ENCODE results near the gene HSPB3.
"Not testable (repeated sequence)": the region's sequence is repeated elsewhere in the genome, so short reads cannot be mapped to it uniquely, and the experiment has no call there.

The HSPB3 gene

DNA sequence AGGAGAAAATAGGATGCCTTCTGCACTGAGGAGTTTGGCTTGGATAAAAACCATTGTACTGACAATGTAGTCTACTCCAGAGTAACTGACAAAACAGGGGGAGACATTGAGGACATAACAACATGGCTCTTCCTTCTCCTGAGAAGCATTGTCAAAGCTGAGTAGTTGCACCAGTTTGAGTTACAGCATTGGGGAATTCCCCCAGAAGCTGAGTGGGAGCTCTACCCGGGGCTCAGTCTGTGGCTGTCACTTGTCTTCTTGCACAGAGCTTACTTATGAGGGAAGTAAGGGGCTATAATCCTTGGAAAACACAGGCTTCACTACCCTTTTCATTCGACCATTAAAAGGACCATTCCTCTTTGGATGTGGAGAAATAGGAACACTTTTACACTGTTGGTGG, 21.2 kb downstream of the HSPB3 start:
- Histone ChIP-seq H3K27ac (ENCODE audit: insufficient read depth, low read depth, low read length, poor library complexity, severe bottlenecking) (no peak overlapping the region), H3K9me3 (ENCODE audit: control insufficient read depth, low read length) (no peaks in the 10 kb centered on the region), H3K36me3 (ENCODE audit: control insufficient read depth, insufficient read depth, low read length) (no peaks in the 10 kb centered on the region), H3K27me3 (ENCODE audit: control insufficient read depth, insufficient read depth, low read length, poor library complexity, severe bottlenecking) (no peaks in the 10 kb centered on the region), H3K4me3 (ENCODE audit: insufficient read depth, low read depth, low read length) (no peak overlapping the region), H3K4me1 (ENCODE audit: control insufficient read depth, insufficient read depth, low read length) (no peaks in the 10 kb centered on the region)
- 84 to 89% methylated on average over 2 of the region's 2 CpGs for WGBS, 2 experiments

DNA sequence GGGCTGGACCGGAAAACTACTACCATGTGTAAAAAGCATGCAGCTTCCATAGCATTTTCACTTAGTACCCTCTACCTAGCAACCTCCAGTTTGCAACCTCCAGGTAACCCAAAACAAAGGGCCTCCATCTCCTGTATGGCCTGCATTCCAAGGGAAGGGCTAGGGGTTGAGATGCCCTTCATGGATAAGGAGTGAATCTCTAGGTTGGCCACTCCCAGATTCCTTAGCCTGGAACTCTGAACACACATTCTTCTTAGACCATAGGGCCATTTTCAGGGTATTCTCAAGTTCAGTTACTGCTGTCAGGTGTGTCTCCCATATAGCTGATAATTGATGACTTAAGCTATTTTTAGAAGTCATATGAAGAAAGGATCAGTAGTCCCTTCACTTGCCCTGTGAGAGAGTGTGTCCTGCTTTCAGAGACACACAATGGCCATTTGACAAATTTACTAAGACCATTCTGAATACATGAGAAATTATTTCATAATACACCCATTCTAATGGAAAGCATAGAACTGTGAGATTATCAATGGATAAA, 22.5 kb downstream of the HSPB3 start:
- H3K4me1 ChIP-seq (ENCODE audit: control insufficient read depth, insufficient read depth, low read length), result no peaks in the 10 kb centered on the region
- H3K9me3 ChIP-seq (ENCODE audit: control insufficient read depth, low read length), result no peaks in the 10 kb centered on the region
- WGBS, 2 experiments, result 91 to 94% methylated on average over 1 of the region's 1 CpG
- no peak overlapping the region for H3K27ac ChIP-seq (ENCODE audit: insufficient read depth, low read depth, low read length, poor library complexity, severe bottlenecking)
- H3K27me3 ChIP-seq (ENCODE audit: control insufficient read depth, insufficient read depth, low read length, poor library complexity, severe bottlenecking), result no peaks in the 10 kb centered on the region
- no peaks in the 10 kb centered on the region for H3K36me3 ChIP-seq (ENCODE audit: control insufficient read depth, insufficient read depth, low read length)
- H3K4me3 ChIP-seq (ENCODE audit: insufficient read depth, low read depth, low read length), result no peak overlapping the region

DNA sequence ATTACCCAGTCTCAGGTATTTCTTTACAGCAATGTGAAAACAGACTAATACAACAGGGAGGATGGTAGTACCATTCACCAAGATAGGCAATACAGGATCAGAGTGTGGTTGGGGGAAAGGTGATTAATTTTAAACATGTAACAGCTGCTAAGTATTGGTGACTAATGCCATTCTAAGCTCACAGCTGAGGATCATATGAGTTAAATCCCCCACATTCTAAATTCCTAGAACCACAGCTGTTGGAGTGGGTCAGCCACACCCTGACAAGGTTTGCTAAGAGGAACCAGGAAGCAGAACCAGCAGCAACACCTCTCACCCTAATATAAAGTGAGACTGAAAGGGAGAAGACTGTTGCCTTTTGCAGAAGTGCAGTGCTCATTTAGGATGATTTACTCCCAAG, 24.8 kb downstream of the HSPB3 start:
- Histone ChIP-seq H3K4me3 (ENCODE audit: insufficient read depth, low read depth, low read length) (no peak overlapping the region), H3K27ac (ENCODE audit: insufficient read depth, low read depth, low read length, poor library complexity, severe bottlenecking) (no peak overlapping the region), H3K9me3 (ENCODE audit: control insufficient read depth, low read length) (no peaks in the 10 kb centered on the region), H3K4me1 (ENCODE audit: control insufficient read depth, insufficient read depth, low read length) (no peaks in the 10 kb centered on the region), H3K36me3 (ENCODE audit: control insufficient read depth, insufficient read depth, low read length) (no peaks in the 10 kb centered on the region), H3K27me3 (ENCODE audit: control insufficient read depth, insufficient read depth, low read length, poor library complexity, severe bottlenecking) (no peaks in the 10 kb centered on the region)

DNA sequence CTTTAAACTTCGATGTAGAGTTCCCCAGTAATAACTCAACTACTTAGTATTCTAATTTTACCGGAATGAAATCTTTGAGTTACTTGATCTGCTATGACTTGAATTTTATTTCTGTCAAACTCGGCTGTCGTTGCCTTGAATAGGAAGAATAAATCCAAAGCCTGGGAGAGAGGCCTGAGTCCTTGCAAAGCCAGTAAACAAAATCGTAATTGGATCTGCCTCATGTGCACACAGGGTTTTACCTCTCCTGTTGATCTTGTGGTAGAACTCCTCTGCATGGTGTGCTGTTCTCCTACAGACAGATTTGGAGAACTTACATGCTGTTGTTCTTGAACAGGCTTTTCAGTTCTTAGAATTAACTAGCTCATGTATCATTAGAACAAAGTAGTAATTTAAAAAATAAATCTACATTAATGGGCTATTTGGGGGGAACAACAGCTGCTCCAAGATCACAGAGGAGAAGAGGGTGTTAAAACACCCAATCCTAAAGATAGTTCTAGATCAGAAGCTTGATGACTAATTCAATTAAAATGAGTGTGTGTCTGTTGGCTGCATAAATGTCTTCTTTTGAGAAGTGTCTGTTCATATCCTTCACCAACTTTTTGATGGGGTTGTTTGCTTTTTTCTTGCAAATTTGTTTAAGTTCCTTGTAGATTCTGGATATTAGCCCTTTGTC, 28.9 kb downstream of the HSPB3 start:
- H3K4me3 ChIP-seq (ENCODE audit: insufficient read depth, low read depth, low read length), result no peak overlapping the region
- H3K27ac ChIP-seq (ENCODE audit: insufficient read depth, low read depth, low read length, poor library complexity, severe bottlenecking), result no peak overlapping the region
- WGBS, 2 experiments, result 90 to 92% methylated on average over 5 of the region's 5 CpGs

DNA sequence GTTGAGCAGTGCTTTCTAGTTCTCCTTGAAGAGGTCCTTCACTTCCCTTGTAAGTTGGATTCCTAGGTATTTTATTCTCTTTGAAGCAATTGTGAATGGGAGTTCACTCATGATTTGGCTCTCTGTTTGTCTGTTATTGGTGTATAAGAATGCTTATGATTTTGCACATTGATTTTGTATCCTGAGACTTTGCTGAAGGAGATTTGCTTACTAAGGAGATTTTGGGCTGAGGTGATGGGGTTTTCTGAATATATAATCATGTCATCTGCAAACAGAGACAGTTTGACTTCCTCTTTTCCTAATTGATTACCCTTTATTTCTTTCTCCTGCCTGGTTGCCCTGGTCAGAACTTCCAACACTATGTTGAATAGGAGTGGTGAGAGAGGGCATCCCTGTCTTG, 30.2 kb downstream of the HSPB3 start:
- not testable (repeated sequence) for H3K4me1 ChIP-seq (ENCODE audit: control insufficient read depth, insufficient read depth, low read length); H3K4me3 ChIP-seq (ENCODE audit: insufficient read depth, low read depth, low read length); H3K27me3 ChIP-seq (ENCODE audit: control insufficient read depth, insufficient read depth, low read length, poor library complexity, severe bottlenecking); H3K27ac ChIP-seq (ENCODE audit: insufficient read depth, low read depth, low read length, poor library complexity, severe bottlenecking); H3K36me3 ChIP-seq (ENCODE audit: control insufficient read depth, insufficient read depth, low read length); H3K9me3 ChIP-seq (ENCODE audit: control insufficient read depth, low read length)

More for the DNA sequence above, 28.9 kb downstream of the HSPB3 start:
- no peaks in the 10 kb centered on the region for H3K4me1 ChIP-seq (ENCODE audit: control insufficient read depth, insufficient read depth, low read length)
- no peaks in the 10 kb centered on the region for H3K9me3 ChIP-seq (ENCODE audit: control insufficient read depth, low read length)
- H3K27me3 ChIP-seq (ENCODE audit: control insufficient read depth, insufficient read depth, low read length, poor library complexity, severe bottlenecking), result no peaks in the 10 kb centered on the region
- no peaks in the 10 kb centered on the region for H3K36me3 ChIP-seq (ENCODE audit: control insufficient read depth, insufficient read depth, low read length)

DNA sequence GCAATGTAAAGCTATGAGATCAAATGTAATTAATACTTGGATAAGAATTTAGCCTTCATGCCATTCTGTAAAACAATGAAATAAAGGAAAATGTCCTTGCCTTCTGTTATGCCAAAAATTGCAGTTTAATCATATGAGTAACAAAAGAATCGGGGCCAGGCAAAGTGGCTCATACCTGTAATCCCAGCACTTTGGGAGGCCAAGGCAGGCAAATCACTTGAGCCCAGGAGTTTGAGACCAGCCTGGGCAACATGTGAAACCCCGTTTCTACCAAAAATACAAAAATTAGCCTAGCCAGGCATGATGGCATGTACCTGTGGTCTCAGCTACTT, 34.1 kb downstream of the HSPB3 start:
- 53 to 60% methylated on average over 2 of the region's 2 CpGs for WGBS, 2 experiments
- H3K4me1 ChIP-seq (ENCODE audit: control insufficient read depth, insufficient read depth, low read length), result not testable (repeated sequence)

DNA sequence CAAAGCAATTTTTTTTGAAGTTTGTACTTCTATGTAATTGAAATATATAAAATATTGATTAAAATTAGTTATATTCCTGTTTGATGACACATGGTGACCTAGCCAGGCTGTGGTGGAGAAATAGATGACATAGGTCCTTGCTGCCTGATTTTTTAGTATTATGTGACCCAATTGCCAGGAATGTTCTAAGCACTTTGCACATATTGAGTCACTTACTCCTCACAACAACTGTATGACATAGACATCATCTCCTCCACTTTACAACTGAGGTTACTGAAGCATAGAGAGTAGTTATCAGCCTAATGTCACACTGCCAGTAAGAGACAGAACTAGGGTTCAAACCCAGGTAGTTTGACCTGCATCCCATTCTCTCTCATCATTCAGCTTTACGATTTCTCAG, 35.8 kb downstream of the HSPB3 start:
- H3K4me1 ChIP-seq (ENCODE audit: control insufficient read depth, insufficient read depth, low read length), result no peaks in the 10 kb centered on the region
- H3K9me3 ChIP-seq (ENCODE audit: control insufficient read depth, low read length), result no peaks in the 10 kb centered on the region
- WGBS, 2 experiments, result 89 to 100% methylated on average over 1 of the region's 1 CpG
- H3K4me3 ChIP-seq (ENCODE audit: insufficient read depth, low read depth, low read length), result no peak overlapping the region
- no peaks in the 10 kb centered on the region for H3K36me3 ChIP-seq (ENCODE audit: control insufficient read depth, insufficient read depth, low read length)
- H3K27ac ChIP-seq (ENCODE audit: insufficient read depth, low read depth, low read length, poor library complexity, severe bottlenecking), result no peak overlapping the region
- H3K27me3 ChIP-seq (ENCODE audit: control insufficient read depth, insufficient read depth, low read length, poor library complexity, severe bottlenecking), result no peaks in the 10 kb centered on the region

More for the DNA sequence above, 34.1 kb downstream of the HSPB3 start:
- not testable (repeated sequence) for H3K27me3 ChIP-seq (ENCODE audit: control insufficient read depth, insufficient read depth, low read length, poor library complexity, severe bottlenecking); H3K27ac ChIP-seq (ENCODE audit: insufficient read depth, low read depth, low read length, poor library complexity, severe bottlenecking); H3K36me3 ChIP-seq (ENCODE audit: control insufficient read depth, insufficient read depth, low read length); H3K9me3 ChIP-seq (ENCODE audit: control insufficient read depth, low read length); H3K4me3 ChIP-seq (ENCODE audit: insufficient read depth, low read depth, low read length)

DNA sequence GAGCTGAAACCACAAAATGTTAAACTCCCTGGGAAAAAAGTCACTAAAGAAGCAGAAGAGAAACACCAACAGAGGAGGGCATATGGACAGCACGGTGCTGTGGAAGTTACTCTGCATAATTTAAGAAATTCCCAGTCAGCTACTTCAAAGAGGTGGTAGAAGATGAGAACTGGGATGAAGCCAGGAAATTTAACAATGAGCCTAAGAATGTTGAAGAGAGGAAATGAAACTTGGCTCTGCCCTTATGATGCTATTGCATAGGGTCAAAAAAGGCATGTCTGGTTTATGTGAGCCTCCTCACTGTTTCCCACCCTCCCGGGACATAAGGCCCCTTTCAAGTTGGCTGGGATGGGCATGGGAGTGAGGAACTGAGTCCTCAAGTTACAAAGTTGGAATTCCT, 36.7 kb downstream of the HSPB3 start:
- Histone ChIP-seq H3K4me3 (ENCODE audit: insufficient read depth, low read depth, low read length) (no peak overlapping the region), H3K27ac (ENCODE audit: insufficient read depth, low read depth, low read length, poor library complexity, severe bottlenecking) (no peak overlapping the region), H3K36me3 (ENCODE audit: control insufficient read depth, insufficient read depth, low read length) (no peaks in the 10 kb centered on the region), H3K4me1 (ENCODE audit: control insufficient read depth, insufficient read depth, low read length) (no peaks in the 10 kb centered on the region), H3K27me3 (ENCODE audit: control insufficient read depth, insufficient read depth, low read length, poor library complexity, severe bottlenecking) (no peaks in the 10 kb centered on the region), H3K9me3 (ENCODE audit: control insufficient read depth, low read length) (no peaks in the 10 kb centered on the region)
- WGBS, 2 experiments, result 87 to 92% methylated on average over 2 of the region's 2 CpGs

DNA sequence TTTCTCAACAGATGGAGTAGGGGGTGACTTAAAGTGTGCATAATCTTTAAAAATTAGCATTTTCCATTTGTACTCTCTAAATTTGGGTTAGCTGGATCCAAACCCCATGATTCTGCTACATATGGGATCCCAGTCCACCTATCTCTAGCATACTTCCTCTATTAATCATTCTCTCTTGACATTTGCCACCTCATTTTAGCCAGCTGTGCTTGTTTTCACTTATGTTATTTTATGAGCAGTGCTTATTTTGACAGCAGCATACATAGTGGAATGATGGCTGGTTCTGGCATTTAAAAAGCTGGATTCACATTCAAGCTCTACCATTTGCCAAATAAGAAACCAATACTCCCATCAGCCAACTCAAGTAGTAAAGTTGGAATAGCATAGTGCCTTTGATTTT, 39.5 kb downstream of the HSPB3 start:
- no peak overlapping the region for H3K27ac ChIP-seq (ENCODE audit: insufficient read depth, low read depth, low read length, poor library complexity, severe bottlenecking)
- no peaks in the 10 kb centered on the region for H3K9me3 ChIP-seq (ENCODE audit: control insufficient read depth, low read length)
- no peaks in the 10 kb centered on the region for H3K27me3 ChIP-seq (ENCODE audit: control insufficient read depth, insufficient read depth, low read length, poor library complexity, severe bottlenecking)
- H3K4me1 ChIP-seq (ENCODE audit: control insufficient read depth, insufficient read depth, low read length), result no peaks in the 10 kb centered on the region
- H3K36me3 ChIP-seq (ENCODE audit: control insufficient read depth, insufficient read depth, low read length), result no peaks in the 10 kb centered on the region
- no peak overlapping the region for H3K4me3 ChIP-seq (ENCODE audit: insufficient read depth, low read depth, low read length)

All from ectodermal cell (in vitro differentiated cells).